M059J (cell line): ENCODE data around the gene TMEM221. TPM values are rescaled to one million over a fixed set of nuclear protein-coding genes. Genes with fewer than 3 reads are reported as not detected.

Source experiments
- DNase-seq: peaks from one replicate; pipeline ENCODE4 v3.0.0-alpha.2; 2012; ENCODE audit warnings: low read depth
- total RNA-seq: library from RNA; depleted of rRNA; stranded (reverse); fragments of >200 nt; shearing (Covaris generic); gene quantifications from 2 replicates; pipeline ENCODE4 v1.2.3, GENCODE V29; 2014

TMEM221 gene
- total RNA-seq, 1 experiment from 2014 or later = 0.25 TPM

DNA sequence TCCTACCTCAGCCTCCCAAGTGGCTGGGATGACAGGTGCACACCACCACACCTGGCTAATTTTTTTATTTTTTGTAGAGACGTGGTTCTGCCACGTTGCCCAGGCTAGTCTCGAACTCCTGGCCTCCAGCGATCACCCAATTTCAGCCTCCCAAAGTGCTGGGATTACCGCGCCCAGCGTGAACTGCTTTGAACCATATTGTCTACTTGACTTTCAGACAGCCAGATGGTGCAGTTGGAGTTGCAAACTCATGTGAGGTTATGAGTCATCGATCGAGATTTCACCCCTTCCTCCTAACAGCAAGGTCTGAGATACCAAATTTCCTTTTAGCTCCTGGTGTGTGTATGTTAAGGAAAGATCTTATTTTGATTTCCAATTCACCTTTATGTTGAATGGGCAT lies 24.6 kb upstream of the TMEM221 start:
- DNase-seq = peak; percentile 85

DNA sequence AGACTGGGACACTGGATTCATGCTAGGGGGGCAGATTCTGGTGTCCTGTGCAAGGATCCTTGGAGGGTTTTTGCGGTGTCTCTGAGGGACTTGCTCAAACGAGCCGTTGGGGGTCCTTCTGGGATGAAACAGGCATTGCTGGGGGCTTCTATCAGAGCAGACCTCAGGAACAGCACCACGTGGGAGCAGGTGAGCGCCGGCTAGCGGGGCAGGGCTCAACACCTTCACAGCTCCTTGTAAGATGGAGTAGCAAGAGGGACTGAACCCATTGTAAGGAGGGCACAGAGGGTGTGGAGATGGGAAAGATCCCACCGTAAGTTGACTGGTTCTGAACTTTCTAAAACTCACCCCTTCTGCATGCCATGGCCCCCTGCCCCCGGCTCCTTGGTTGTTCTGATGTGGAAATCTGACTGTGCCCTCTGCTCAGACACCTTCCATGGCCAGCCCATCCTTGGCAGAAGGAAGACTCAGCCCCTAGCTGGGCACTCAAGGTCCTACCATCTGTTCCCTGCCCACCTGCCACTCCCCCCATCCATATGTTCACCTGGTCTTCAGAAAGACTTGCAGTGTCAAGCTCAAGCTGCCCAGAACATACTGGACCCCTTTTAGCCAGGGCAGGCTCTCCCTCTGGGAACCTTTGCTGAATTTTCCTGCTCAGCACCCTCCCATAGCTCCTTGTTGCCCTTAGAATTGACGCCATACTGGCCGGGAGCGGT lies 23.1 kb upstream of the TMEM221 start:
- no peak for DNase-seq

DNA sequence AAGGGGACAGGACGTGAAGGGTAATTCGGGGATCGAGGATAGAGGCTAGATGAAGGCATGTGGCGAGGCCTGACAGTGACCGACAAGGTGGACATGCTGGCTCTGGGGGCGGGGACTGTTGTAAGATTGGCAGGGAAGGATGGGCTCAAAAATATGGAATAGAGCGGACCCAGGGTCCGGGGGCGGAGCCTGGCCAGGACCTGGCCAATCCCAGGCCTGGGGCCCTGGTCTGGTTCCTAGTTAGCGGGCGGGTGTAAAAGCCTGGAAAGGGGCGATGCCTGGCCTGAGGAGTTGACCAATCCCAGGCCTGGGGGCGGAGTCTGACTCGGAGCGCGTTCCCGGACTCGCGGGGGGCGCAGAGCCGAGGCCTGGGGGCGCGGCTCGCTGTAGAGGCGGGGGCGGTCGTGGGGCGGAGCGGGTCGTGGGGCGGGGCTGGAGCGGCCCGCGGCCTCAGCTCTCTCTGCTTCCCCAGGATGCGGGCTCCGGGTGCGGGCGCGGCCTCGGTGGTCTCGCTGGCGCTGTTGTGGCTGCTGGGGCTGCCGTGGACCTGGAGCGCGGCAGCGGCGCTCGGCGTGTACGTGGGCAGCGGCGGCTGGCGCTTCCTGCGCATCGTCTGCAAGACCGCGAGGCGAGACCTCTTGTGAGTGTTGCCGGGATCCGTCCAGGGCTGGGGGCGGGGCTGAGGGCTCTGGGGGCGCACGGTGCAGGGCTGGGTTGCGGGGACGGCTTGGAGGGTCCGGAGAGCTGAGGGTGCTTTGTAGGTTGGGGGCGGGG lies 21.8 kb upstream of the TMEM221 start, which contains the start of gene SLC27A1:
Gene SLC27A1 (plus strand): TSS at position 457 of the 774 bp plus-strand sequence. CDS start 17 bp downstream, at position 474.
- DNase-seq = peak; percentile 99

DNA sequence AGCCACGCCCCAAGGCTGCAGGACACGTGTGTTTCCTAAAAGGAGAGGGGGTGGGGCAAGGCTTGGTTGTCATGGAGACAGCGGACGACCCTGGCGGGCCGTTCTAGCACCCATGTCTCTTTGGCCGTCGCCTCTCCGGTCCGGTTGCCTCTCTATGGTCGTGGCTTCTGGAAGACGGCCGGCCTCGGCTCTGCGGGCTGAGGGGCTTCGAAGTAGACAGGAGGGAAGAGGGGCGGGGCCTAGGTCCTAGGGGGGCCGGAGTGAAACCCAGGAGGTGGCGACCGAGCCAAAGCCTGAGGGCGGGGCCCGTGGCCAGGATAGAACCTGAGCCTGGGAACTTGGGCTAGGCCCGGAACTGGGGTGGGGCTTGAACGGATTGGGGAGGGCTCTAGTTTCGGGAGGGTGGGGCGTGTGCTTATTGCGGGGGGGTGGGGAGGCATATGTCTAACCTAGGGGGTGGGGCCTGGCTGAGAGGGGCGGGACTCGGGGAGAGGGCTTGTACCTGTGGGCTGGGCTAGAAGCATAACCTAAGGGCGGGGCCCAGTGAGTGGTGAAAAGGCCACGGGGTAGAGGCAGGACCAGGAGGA lies 21.1 kb upstream of the TMEM221 start:
- DNase-seq = peak; percentile 95

DNA sequence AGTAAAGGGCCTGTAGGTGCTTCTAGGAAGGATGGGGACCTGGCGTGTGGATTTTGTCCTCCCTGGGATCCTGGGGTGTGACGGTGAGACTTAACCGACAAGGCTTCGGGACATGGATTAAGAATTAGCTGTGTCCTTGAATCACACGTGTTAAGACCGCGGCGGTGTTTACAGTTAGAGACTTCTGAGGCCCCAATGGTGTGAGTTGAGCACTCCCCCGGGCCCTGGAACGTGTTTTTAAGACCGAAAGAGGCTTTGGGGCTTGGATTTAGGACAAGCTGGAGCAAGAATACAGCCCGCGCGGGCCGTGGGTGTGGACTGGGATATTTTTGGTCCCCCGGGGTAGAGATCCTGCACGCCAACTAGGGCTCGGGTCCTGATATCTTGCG lies 20.6 kb upstream of the TMEM221 start:
- no peak for DNase-seq

DNA sequence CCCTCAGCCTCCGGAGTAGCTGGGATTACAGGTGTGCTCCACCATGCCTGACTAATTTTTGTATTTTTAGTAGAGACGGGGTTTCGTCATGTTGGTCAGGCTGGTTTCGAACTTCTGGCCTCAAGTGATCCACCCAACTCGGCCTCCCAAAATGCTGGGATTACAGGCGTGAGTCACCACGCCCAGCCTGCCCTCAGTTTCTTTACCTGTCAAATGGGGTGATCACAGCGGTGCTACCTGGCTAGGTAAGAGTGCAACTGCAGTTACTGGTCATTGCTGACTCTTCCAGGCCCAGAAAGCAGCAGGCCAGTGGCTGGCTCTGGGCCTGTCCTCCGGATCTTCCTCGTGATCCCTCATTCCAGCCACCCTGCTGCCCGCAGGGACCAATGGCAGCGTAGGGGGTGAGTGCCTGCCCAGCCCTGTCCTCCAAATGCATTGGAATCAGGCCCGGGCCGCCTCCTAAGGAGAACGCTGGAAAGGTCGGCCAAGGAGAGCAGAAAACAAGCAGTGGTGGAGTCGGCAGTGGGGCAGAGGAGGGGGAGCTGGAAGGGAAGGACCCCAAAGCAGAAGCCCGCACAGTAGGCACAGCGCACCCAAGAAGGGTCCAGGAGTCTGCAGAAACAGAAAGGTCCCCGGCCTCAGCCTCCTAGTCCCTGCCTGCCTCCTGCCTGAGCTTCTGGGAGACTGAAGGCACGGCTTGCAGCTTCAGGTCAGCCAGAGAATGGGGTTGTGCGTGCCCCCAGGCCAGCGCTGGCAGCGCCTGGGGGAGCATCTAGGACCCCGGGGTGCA lies 20.0 kb upstream of the TMEM221 start:
- no peak for DNase-seq

DNA sequence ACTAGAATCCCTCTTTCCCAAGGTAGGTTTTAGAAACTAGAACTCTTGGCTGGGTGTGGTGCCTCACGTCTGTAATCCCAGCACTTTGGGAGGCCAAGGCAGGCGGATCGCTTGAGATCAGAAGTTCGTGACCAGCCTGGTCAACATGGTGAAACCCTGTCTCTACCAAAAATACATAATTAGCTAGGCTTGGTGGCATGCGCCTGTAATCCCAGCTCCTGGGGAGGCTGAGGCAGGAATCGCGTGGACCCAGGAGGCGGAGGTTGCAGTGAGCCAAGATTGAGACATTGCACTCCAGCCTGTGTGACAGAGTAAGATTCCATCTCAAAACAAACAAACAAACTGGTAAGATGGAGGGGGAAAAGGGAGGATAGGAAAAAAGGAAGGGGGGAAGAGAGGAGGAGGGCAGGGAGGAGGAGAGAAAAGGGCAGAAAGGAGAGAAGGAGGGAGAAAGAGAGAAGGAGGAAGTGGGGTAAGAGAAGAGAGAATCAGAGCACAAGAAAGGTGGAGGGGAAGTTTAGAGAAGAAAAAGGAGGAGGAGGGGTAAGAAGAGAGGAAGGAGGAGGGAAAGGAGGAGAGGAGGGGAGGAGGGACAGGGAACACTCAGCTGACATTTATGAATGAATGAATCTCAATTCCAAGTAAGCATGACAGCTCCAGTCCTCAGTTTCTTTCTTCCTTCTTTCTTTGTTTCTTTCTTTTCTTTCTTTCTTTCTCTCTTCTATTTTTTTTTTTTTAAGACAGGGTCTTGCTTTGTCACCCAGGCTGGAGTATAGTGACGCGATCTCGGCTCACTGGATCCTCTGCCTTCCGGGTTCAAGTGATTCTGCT lies 19.2 kb upstream of the TMEM221 start:
- DNase-seq = no peak

DNA sequence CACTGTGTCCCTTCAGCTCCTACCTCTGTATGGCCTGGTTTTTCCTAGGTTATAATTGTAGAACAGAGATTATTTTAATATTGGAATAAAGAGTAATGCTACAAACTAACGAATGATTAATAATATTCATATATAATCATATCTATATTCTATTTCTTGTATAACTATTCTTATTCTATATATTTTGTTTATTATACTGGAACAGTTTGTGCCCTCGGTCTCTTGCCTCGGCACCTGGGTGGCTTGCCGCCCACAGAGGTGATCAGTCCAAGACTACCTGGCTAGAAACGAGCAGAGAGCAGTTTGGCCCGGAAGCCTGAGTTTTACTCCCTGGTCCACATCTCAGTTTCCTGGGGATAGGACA lies 18.0 kb upstream of the TMEM221 start:
- DNase-seq = no peak

DNA sequence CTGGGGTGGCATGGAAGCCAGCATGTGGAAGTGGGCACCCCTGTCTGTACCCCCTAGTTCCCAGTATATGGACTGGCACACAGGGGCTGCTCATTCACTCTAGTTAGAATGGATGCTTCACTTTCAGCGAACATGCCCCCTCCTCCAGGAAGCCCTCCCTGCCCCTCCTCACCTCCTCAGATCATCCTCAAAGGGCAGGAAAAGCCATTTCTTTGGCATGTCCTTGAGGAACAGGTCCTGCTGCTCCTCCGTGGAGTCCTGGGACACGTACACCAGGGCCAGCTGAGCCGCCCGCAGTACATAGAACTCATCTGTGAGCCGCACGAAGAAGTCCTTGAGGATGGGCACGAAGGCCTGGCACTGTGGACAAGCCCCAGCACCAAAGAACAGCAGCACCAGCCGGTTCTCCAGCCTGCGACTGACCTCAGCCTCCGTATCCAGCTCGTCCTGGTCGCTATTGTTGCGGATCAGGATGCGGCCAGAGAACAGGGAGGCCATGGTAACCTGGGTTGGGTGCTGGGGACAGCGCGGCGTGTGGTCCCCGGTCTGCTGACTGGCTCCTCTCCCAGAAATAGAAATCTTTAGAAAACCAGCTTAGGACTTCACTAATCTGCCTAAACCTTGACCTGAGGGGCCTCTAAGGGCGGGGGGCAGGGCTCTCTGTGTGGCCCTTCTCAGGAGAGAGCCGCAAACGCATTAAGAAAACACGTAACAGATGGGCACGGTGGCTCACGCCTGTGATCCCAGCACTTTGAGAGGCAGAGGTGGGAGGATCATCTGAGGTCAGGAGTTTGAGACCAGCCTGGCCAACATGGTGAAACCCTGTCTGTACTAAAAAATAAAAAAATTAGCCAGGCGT lies 12.1 kb upstream of the TMEM221 start, which contains the start of gene NXNL1:
Gene NXNL1 (minus strand): TSS at position 555 of the 859 bp plus-strand sequence. CDS start 57 bp downstream, at position 498.
- DNase-seq = no peak

DNA sequence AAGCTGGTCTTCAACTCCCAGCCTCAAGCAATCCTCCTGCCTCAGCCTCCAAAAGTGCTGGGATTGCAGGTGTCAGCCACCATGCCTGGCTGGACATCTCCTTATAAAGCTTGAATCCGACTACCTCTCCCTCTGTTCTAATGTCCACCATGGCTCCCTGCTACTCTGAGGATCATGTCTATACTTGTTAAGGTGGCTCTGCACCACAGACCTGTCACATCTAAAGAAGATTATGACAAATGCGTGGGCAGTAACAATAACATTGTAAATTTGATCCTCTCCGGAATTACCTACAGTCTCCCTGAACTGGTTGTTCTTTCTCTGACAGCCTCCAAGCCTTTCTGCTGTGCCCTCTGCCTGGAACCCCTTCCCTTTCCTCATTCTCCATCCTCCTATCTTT lies 10.5 kb upstream of the TMEM221 start:
- DNase-seq = no peak

DNA sequence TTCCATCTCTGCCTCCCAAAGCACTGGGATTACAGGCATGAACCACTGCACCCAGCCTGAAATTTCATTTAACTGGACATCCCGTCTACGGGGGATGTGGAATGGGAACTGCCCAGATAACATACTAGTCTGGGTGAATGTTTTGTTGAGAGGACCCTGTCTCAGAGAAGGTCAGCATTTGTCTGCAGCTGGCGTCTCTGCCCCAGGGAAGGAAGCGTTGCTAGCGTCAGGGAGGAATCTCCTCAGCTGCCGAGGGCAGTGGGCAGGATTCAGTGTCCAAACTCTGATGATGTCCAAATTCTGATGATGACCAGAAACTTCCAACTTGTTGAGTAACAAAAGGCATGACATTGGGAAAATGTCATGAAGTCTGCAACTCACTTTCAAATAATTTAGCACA lies 9.1 kb upstream of the TMEM221 start:
- DNase-seq = no peak

DNA sequence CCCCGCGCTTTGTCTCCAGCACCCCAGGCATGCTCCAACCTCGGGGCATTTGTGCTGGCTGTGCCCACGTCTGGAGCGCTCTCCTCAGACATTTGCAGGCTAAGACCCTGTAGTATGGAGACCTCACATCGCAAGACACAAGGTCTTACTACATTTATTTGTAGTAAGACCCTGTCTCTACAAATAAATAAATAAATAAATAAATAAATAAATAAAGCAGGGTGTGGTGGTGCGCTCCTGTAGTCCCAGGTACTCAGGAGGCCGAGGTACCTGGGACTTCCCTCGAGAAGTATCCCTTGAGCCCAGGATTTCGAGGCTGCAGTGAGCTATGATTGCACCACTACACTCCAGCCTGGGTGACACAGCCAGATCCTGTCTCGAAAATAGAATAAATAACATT lies 7.7 kb upstream of the TMEM221 start:
- DNase-seq = no peak

DNA sequence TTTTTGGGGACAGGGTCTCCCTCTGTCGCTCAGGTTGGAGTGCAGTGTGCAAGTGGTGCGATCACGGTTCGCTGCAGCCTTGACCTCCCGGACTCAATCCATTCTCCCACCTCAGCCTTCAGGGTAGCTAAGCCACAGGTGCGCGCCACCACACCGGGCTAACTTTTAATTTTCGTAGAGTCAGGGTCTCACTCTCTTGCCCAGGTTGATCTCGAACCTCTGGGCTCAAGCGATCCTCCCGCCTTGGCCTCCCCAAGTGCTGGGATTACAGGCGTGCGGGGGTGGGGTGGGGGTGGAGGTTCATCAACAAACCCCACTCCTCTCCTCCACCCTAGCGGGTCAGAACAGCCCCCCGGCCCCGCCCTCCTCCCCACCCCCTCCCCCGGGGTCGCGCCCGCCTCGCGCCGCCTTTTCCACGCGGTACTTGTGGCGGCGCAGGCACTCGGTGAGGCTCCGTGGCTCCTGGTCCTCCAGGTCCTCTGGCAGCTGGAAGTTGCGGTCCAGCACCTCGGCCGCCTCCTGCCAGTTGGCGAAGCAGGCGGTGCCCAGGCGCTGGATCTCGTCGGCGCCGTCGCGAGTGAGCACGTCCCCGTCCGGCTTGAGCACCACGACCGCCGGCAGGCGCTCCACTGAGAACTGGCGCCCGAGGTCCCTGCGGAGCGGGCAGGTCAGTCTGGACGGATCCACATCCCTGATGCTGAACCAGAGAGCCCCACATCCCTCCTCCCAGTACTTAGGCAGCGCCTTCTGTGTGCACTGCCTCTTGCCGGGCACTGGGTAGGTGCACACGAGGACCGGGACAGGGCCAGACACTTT lies 7.0 kb upstream of the TMEM221 start:
- DNase-seq = no peak

DNA sequence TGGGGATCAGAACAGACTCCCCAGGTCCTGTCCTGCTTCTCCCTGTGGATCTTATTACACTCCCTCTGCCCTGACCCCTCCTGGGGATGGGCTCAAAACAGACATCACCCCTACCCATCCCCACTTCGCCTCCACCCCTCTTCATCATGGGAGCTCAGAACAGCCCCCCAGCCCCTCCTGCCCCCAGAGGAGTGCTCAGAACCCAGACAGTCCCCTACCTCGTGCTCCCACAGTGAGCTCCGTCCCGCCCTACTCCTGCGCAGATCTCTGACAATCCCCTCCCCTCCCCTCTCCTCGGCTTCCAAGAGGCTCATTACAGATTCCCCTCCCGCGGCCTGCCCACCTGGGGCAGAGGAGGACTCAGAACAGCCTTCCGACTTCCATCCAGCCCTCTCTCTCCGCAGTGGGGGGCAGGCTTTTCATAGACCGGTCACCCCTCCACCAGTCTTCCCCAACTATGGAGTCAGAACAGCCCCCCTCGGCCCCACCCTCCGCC lies 6.2 kb upstream of the TMEM221 start:
- no peak for DNase-seq

DNA sequence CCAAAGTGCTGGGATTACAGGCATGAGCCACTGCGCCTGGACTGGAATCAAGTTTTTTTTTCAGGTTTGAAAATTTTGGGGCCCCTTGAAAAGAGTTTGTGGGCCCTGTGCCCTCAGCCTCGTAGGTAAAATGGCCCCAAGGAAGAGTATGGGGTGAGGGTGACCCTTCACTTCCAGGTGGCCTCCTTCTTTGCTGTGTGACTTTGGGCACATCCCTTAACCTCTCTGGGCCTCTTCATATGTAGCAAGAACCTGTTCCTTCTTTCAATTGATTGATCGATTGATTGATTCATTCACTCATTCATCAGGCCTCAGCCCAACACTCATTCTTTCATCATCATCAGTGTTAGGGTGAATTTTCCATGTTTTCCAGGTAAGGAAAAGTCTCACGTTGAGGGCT lies 3.4 kb upstream of the TMEM221 start:
- no peak for DNase-seq

DNA sequence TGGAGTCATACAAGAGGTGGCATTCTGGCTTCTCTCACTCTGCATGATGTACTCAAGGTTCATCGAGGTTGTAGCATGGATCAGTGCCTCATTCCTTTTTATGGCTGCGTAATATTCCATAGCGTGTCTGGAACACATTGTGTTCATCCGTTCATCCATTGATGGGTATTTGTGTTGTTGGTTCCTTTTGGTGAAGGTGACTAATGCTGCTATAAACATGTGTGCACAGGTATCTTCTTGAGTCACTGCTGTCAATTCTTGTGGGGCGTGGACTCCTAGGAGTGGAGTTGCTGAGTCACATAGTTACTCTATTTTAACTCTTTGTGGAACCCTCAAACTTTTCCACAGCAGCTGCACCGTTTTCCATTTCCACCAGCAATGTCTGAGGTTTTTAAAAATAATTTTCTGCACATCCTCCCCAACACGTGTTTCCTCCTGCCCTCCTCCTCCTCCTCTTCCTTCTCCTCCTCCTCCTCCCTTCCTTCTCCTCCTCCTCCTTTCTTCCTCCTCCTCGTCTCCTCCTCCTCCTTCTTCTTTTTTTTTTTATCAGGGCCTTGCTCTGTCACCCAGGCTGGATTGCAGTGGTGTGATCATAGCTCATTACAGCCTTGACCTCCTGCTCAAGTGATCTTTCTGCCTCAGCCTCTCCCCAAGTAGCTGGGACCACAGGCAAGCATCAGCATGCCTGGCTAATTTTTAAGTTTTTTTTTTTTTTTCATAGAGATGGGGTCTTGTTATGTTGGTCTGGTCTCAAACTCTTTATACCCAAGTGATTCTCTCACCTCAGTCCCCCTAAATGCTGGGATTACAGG lies 2.0 kb upstream of the TMEM221 start:
- peak; percentile 80 for DNase-seq

DNA sequence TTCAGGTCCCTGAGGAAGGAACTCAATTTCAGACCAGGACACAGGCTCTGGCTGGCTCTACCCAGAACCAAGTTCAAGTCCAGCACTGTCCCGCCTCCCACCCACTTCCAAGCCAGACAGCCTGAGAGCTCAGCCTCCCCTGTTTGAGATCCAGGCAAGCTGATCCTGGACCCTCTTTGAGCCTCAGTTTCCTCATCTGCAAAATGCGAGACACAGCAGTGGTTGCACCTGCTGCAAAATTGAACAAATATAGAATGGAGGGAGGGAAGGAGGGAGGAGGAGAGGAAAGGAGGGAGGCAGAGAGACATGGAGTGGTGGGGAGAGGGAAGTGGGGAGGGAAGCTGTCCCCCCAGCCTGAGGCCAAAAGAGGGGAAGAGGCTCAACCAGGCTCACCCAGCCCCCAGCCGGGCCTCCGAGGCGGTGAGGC lies 751 bp downstream of the TMEM221 start:
- no peak for DNase-seq

DNA sequence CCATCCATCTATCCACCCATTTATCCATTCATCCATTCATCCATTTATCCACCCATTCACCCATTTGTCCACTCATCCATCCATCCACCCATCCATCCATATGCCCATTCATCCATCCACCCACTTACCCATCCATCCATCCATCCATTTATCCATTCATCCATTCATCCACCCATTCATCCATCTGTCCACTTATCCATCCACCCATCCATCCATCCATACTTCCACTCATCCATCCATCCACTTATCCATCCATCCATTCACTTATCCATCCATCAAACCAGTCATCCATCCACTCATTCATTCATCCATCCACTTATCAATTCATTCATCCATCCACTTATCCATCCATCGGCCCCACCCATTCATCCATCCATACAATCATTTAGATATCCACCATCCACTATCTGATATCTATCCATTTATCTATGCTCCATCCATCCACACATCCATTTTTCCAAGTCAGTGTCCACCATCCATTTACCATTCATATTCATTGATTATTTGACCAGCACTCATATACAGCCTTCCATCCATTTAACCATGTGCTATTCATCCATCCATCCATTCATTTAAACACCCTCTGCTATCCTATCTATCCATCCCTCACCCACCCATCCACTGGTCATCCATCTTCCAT lies 2.8 kb downstream of the TMEM221 start:
- DNase-seq = no peak
